Erythroblast (primary cell): Measurements from ENCODE around the gene HEXA.

Experiments used
- GATA1 ChIP-seq: IDR thresholded peaks from 2 replicates; pipeline ENCODE4 v1.6.1; 2011; ENCODE audit warnings: low read depth, mild to moderate bottlenecking, control low read depth, low read length, moderate library complexity
- POLR2A ChIP-seq: IDR thresholded peaks from 2 replicates; pipeline ENCODE4 v1.6.1; 2011; ENCODE audit warnings: mild to moderate bottlenecking, low read length

GRCh38 chr15:72334842-72335241 is 41.0 kb downstream of the HEXA start:
- TF ChIP-seq POLR2A (no peak), GATA1 (no peak)
